Measurements from ENCODE around the gene DDX42. TPM values are rescaled to one million over a fixed set of nuclear protein-coding genes. Genes with fewer than 3 reads are reported as not detected.

Gene DDX42
- total RNA-seq, 1 donor from 2014 or later = 33.6 TPM

Other genes with a start within 250 kb of the DDX42 start
- gene DCAF7, start 223.7 kb upstream of the DDX42 start, total RNA-seq = 24.3 TPM
- gene TACO1, start 173.3 kb upstream of the DDX42 start, total RNA-seq = 47.9 TPM
- 11.6 TPM for gene MAP3K3, start 151.8 kb upstream of the DDX42 start, total RNA-seq
- gene LIMD2, start 74.0 kb upstream of the DDX42 start, total RNA-seq = 5.8 TPM
- 13.4 TPM for gene STRADA, start 32.4 kb upstream of the DDX42 start, total RNA-seq
- 65.2 TPM for gene CCDC47, start 573 bp upstream of the DDX42 start, total RNA-seq
- gene PSMC5, start 53.3 kb downstream of the DDX42 start, total RNA-seq = 67.0 TPM
- gene FTSJ3, start 53.5 kb downstream of the DDX42 start, total RNA-seq = 16.3 TPM
- gene SMARCD2, start 68.5 kb downstream of the DDX42 start, total RNA-seq = 73.9 TPM
- gene CSH2, start 99.5 kb downstream of the DDX42 start, total RNA-seq = not detected
- not detected for gene GH2, start 107.8 kb downstream of the DDX42 start, total RNA-seq
- not detected for gene CSH1, start 122.4 kb downstream of the DDX42 start, total RNA-seq
- gene CSHL1, start 137.1 kb downstream of the DDX42 start, total RNA-seq = not detected
- not detected for gene GH1, start 144.7 kb downstream of the DDX42 start, total RNA-seq
- 0.81 TPM for gene CD79B, start 158.2 kb downstream of the DDX42 start, total RNA-seq
- 0.10 TPM for gene SCN4A, start 198.7 kb downstream of the DDX42 start, total RNA-seq
- gene PRR29, start 224.2 kb downstream of the DDX42 start, total RNA-seq = 0.18 TPM
- gene ICAM2, start 246.5 kb downstream of the DDX42 start, total RNA-seq = 5.3 TPM